GM21723 (cell line): ENCODE measurements around the gene MEI1.
"Not testable (repeated sequence)": the region's sequence is repeated elsewhere in the genome, so short reads cannot be mapped to it uniquely, and the experiment has no call there.

ENCODE experiments used
- ATAC-seq: cut with Tn5 transposase; IDR thresholded peaks from one replicate; pipeline ENCODE4 v1.9.1; 2021; ENCODE audit warnings: mild to moderate bottlenecking, moderate library complexity; ENCODE audit not compliant: unreplicated experiment

The MEI1 gene

DNA sequence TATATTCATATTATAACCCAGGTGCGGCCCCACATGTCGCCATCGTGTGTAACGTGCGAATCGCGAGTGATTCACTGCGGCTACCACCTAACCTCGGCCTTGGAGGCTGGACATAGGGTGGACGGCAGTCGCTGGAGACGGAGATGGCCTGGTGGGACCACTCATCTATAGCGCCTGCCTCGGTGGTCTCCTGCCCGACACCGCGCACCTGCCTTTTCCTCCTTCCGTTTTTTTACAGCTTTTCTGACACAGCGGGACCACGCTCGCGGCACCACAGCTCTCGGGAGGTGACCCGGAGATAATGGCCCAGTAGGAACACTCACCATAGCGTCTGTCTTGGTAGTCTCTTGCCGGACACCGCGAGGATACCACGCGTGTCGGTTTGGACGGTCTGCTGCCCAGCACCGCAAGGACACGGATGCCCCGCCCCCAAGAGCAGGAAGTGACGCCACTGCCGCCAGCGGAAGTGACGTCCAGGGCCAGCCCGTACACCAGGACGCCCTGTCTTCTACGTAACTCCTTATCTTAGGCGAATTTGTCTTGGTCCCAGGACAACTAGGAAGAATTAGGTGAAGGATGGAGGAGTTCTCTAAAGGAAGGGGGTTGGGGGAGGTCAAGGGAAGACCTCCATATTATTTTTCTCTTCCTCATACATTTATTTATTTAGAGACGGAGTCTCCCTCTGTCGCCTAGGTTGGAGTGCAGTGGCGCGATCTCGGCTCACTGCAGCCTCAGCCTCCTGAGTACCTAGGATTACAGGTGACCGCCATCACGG lies 17.1 kb upstream of the MEI1 start:
- ATAC-seq: peak; percentile 80

DNA sequence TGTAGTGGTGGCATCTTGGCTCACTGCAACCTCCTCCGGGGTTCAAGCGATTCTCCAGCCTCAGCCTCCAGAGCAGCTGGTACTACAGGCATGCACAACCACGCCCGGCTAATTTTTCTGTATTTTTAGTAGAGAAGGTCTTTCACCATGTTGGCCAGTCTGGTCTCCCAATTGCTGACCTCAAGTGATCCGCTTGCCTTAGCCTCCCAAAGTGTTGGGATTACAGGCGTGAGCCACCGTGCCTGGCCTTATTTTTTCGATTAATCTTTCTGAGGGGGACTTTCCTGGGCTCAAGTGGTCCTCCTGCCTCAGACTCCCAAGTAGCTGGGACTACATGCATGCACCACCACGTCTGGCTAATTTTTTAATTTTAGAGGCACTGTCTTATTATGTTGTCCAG lies 16.3 kb upstream of the MEI1 start:
- no peak for ATAC-seq

DNA sequence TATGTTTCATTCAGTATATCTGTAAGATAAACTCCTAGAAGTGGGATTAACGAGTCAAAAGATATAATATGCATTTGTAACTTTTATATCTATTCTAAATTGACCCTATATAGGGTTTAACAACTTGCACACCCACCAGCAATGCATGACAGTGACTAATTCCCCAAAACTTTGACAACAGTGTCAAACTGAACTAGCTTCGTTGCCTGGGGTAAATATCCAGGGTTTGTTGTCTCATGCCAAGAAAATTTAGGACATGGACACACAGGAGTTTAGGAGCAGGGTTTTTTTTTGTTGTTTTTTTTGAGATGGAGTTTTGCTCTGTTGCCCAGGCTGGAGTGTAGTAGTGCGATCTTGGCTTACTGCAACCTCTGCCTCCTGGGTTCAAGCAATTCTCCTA lies 15.7 kb upstream of the MEI1 start:
- ATAC-seq: no peak

DNA sequence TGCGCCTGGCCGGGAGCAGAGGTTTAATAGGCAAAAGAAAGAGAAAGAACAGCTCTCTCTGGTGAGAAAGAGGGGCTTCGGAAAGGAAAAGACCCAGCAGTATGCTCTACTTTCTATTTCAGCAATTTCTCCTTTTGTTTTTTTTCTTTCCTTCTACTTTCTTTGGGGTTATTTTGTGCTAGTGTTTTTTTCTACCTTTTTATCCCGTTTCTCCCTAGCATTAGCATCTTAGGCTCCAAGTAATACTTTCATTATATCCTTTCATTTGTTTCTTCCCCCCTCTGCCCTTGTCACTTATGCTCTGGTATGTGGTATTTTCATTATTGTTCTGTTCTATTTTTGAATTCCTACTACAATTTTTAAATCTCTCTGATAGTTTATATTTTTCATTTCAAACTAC lies 15.1 kb upstream of the MEI1 start:
- ATAC-seq: no peak

DNA sequence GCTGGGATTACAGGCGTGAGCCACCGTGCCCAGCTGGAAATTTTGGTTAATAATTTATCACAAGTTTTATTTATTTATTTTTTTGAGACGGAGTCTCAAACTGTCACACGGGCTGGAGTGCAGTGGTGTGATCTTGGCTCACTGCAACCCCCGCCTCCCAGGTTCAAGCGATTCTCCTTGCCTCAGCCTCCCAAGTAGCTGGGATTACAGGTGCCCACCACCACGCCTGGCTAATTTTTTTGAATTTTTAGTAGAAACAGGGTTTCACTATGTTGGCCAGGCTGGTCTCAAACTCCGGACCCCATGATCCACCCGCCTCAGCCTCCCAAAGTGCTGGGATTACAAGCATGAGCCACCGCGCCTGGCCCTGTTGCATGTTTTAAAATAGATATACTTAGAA lies 12.4 kb upstream of the MEI1 start:
- ATAC-seq: not testable (repeated sequence)

DNA sequence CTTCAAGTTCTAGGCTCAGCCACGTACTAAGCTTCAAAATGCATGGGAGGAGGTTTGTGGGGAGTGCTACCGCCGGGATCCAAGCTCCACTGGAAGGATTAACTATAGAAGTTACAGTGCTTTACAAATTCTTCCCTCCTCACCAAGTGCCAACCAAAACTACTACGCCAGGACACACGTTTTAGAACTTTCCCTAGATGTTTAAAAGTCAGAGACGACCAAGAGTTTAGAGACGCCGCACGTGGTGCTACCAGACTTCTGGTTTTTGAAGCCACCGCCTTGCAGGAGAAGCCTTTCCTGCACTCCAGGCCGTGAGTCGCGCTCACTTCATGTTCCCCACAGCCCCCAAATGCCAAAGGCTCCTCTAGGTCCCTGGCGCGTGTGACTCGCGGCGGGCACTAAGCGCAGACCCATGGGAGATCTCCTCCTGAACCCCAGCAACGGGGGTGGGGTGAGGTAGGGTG lies 11.4 kb upstream of the MEI1 start:
- no peak for ATAC-seq

DNA sequence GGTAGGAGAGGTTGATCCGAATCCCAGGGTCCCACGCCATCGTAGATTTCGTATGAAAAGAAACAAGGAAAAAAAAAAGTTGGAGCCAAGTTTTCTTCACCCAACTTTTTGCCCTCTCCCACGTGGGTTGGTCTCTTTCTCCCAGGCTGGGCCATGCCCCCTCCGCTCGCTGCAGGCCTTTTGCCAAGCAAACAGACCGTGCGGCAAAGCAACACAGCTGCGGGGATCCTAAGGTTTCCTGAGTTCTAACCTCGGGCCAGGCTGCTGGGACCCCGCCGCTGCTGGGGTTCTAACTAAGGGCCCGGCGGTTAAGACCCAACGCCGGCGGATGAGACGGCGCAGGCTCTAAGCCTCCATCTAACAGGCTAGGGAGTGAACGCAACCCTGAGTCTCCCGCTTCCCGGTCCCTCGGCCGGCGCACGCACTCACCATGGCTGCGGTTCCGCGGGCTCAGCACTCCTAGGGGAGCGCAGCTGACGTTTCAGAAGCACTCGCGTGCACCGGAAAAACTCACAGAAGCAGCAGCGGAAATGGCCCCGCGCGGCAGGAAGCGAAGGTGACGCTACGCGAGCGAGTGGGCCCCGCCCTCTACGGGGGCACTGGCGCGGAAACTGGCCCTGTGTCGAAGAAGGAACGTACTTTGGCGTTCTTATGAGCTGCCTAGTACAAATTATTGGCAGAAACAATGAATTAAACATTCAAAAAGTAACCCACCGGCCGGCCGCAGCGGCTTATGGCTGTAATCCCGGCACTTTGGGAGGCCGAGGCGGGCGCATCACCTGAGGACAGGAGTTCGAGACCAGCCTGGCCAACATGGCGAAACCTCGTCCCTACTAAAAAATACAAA lies 10.7 kb upstream of the MEI1 start, which contains the start of gene SNU13:
SNU13 (minus strand) TSS at position 503 of the 847 bp plus-strand sequence; CDS start at position 432, 71 bp downstream.
- peak; percentile 85 for ATAC-seq

DNA sequence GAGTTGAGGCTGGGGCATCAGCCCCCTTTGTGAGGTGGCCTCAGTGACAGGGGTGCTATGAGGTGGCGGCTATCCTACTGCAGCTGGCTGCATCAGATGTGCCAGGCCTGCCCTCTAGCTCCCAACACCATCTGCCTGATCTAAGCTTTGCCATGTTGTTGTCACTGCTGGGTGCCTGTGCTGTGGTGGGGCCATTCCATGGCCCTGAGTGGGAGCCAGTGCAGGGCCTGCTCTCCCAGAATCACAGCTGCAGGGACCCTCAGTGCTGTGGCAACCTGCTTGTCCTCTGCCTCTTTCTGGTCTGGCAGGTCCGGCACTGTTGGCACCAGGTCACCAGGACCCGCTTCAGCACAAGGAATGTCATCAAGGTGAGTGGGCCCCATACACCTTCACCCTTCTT lies 8.8 kb upstream of the MEI1 start:
- ATAC-seq: no peak

DNA sequence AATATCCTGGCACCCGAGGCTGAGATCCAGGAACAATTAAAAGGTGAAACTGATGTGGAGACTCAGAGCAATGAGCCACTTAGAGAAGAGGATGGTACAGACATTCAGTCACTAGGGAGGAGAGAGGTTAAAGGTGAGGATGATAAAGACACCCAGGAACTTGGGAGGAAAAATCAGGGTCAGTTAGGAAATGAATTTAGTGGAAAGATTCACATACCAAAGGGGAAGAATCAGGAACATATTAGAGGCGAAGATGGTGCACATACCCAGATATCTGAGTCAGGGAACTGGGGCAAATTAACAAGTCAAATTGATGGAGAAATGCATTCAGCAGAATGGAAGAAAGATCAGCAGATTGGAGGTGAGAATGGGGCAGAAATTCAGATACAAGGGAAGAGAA lies 4.1 kb upstream of the MEI1 start:
- no peak for ATAC-seq

DNA sequence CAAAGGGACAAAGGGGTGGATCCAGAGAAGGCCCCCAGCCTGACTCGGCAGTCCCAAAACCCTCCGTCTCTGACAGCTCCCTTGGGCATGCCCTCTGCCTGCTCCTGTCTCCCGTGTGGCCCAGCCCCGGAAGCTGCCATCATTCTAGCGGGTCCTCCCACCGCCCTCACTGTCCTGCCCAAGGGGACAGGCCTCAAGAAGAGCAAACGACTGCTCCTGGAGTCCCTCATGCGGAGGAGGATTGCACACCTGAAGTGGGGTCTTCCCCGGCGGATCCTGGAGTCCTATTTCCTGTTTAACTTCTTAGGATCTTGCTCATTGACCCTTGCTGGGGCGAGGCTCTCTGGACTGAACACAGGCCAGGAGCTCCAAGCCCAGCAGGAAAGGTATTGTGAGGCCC lies 2.6 kb upstream of the MEI1 start:
- no peak for ATAC-seq

DNA sequence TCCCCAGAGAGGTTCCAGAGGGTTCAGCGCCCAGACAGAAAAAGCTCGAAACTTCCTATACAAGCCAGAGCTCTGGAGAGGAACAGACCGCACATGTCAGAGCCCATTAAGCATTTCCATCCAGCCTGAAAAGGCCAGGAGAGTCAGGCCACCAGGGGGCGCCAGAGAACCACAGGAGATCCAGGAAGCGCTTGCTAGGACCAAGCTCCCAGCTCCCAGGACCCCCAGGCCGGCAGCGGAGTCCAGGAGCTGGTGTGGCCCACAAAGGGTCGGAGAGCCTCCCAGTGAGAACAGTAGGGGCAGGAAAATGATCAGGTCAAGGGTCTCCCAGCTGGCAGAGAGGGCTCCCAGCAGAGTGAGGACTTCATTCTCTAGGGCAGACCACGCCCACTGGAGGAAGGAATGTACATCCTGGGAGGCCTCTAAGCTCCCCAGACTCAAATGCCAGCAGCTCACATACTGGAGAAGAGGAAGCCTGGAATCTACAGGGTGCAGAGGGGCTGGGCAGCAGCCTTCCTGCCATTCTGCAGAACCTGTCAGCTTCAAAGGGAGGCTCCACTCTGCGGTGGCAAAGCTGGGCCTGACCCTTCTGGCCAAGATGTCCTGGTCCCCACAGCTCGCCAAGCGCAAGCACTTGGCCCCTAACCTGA lies 2.1 kb upstream of the MEI1 start:
- ATAC-seq: no peak

DNA sequence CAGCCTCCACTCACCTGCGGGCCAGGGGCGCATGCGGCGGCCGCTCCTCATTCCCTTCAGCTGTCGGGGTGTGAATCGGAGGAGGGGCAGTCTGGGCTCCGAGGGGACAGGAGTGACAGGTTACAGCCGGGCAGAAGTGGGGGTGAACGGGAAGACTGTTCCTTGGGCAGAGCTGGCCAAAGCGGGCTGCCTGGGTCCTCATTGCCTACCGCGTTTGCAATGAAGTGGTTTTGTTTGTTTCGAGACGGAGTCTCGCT lies 733 bp downstream of the MEI1 start:
- no peak for ATAC-seq

DNA sequence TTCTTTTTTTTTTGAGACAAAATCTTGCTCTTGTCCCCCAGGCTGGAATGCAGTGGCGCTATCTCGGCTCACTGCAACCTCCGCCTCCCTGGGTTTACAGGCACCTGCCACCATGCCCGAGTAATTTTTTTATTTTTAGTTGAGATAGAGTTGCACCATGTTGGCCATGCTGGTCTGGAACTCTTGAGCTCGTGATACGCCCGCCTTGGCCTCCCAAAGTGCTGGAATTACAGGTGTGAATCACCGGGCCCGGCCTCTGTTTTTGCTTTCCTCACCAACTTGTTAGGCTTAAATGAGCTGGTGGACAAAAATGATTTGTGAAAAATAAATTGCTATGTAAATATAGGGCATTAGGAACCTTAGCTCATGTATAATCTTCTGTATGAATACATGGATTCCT lies 3.5 kb downstream of the MEI1 start:
- ATAC-seq: no peak

DNA sequence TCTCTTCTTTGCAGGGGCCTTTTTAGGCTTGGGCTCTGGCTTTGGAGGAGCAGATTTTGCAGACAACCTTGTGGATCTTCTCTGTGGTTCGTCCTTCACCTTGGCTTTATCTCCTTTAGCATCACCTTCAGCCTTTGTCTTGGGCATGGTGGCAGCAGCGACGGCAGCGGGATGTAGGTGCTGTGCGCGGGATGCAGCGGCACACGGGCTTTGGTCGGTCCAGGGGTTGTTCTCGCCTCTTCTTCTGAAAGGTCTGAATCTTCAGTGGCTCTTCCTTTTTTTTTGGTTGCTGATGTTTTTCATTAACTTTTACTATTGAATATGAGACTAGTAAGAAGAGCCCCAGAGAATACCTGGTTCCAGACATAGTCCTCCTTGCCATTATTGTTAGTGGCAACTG lies 10.0 kb downstream of the MEI1 start:
- no peak for ATAC-seq

DNA sequence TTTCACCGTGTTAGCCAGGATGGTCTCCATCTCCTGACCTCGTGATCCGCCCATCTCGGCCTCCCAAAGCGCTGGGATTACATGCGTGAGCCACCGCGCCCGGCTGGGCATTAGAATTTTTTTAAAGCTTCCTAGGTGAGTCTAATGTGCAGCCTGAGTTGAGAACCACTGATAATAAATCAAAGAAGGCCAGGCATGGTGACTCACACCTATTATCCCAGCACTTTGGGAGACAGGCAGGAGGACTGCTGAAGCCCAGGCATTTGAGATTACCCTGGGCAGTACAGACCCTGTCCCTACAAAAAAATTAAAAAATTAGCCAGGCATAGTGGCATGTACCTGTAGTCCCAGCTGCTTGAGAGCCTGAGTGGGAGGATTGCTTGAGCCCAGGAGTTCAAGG lies 13.7 kb downstream of the MEI1 start:
- no peak for ATAC-seq

DNA sequence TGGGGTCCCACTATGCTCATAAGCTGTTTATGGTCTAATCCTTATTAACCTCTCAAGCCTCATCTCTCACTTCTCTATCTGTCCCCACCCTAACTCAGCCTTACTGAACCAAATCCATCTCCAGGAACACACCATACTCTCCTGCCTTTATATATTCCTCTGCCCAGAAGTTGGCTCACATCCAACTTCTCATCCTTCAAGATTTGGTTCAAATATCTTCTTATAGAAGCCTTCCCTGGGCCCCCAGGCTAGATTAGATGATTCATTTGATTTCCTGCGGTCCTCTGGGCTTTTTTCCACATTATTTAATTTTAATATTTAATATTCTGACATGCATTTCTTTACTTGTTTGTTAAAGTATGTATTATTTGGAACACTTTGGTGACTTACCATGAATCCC lies 23.2 kb downstream of the MEI1 start:
- ATAC-seq: no peak

DNA sequence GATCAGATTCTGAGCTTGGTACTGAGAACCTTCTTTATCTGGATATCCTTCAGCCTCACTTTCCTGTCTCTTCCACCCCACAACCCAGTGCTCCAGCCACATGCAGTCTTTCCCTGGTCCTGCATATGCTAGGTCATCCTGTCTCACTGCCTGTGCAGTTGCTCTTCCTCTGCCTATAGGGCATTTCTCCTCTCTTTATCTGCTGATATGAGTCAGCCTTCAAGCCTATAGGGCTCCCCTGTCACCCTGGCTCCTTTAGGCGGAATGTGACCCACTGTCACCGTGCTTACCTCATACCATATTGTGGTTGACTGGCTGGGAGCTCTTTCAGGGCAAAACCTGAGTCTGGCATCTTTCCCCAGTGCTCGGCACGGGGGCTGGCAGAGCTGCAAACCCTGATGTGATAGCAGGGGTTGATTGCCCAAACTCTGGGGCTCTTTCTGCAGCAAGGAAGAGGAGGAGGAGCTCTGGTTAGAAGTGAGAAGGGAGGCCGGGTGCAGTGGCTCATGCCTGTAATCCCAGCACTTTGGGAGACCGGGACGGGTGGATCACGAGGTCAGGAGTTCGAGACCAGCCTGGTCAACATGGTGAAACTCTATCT lies 26.3 kb downstream of the MEI1 start:
- ATAC-seq: no peak

DNA sequence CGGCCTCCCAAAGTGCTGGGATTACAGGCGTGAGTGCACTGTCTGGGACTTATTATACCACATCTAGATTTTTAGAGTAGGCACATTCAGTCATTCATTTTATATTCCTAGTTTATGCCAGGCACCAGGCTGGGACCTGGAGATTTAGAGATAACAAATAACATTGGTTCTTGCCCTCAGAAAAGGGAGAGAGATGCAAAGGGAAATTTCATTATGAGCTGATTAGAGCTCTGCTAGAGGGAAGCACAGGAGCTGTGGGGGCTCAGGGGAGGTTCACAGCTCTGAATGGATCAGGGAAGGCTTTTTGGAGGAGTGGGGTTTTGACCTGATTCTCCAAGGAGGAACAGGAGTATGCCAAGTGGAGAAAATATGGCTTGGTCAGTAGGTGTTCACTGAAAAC lies 32.3 kb downstream of the MEI1 start:
- no peak for ATAC-seq

DNA sequence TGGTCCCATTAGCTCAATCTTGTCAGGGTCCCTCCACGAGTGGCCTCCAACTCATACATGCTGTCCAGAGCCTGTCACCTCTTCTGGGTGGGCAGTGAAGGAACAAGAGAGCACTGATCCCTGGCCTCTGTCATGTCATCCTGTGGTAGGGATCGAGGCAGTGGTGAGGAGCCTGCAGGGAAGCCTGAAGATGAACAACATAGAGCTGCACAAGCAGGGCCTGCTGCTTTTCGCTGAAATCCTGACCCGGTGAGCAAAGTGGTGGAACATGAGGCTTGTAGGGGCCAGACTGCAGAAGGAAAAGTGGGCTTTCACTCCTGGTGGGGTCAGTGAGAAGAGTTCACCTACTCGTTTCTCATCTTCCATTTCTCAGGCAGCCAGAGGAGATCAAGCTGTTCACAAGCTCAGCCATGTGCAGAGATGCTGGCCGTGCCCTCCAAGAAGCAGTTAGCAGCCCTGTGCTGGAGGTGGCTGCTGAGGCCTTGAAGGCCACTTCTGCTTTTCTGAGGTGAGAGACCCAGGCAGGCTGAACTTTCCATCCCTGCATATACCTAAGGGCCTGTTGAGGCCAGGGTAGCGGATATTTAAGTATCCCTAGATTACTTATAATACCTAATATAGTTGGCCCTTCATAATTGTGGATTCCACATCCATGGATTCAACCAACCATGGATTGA lies 32.9 kb downstream of the MEI1 start:
- no peak for ATAC-seq

DNA sequence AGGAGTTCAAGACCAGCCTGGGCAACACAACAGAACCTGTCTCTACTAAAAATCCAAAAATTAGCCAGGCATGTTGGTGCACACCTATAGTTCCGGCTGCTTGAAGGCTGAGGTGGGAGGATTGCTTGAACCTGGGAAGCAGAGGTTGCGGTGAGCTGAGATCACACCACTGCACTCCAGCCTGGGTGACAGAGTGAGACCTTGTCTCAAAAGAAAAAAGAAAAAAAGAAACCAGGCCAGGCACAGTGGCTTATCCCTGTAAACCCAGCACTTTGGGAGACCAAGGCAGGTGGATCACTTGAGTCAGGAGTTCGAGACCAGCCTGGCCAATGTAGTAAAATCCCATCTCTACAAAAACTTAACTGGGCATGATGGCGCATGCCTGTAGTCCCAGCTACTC lies 33.9 kb downstream of the MEI1 start:
- ATAC-seq: not testable (repeated sequence)

DNA sequence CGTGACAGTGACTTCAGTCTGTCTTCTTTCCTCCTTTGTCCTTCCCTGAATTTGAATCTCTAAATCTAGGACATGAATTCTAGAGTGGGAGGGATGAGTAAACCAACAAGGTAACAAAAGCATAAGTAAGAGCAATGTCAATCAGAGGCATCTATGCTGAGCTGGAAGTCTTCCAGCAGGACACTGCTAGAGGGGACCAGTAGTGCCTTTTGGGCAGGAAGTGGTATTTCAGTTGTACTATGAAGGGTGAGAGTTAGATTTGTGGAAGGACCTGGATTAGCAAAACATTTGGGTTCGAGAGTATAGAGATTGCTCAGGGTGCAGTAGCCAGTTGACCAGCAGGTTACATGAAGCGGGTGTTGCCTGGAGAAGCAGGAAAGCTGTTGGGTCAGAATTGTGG lies 40.3 kb downstream of the MEI1 start:
- no peak for ATAC-seq
